ENCODE data around the gene VIPR1.

The VIPR1 gene

DNA sequence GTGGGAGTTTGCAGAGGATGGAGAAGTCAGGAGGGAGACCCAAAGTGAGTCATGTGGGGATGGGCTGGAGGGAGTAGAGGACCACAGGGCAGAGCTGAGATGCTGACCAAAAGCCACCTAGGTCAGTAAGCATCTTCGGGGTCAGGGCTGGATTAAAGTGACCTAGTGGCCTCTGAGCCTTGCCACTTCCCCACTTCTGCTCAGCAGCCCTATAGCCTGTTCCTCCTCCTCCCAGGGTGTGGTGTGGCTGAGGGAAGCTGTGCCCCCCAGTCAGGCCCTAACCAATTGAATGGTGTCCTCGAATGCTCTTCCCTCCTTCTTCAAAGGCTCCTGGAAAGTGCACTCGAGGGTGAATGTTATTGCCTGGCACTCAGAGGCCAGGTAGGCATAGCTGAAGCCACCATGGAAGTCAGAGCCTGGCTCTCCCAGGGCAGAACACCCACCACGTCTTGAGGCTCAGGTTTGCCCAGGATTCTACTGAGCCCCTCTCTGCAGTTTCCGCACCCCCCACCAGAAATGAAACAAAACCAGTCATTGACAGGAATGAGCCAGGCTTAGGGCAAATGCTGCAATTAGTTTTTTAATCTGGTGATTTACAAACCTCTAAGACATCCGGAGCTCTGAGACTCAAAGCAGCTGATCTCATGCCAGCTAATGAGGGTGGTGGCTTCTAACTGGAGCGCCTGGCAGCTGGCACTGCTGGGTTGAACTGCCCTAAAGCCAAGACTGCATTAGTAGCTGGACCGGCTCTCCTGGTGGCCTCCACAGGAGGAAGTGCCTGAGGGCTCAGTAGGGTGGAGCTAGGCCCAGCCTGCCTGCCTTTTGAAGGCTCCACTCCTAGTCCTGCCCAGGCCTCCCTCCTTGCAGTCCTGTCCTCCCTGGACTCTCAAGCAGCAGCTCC is 26.0 kb upstream of the VIPR1 start:
- Histone ChIP-seq H3K4me2 (ENCODE audit: low read length) (no peak overlapping the region), H3K9me3 (ENCODE audit: control insufficient read depth, low read length) (no peaks in the 10 kb centered on the region), H3K27me3 (ENCODE audit: control insufficient read depth, insufficient read depth, low read length) (no peaks in the 10 kb centered on the region), H3K79me2 (no peaks in the 10 kb centered on the region), H3K4me3 (ENCODE audit: low read depth, low read length) (no peak overlapping the region), H2AFZ (no peak overlapping the region), H3K36me3 (ENCODE audit: control insufficient read depth, insufficient read depth, low read length) (no peaks in the 10 kb centered on the region), H3K27ac (no peak overlapping the region), H3K4me1 (no peaks in the 10 kb centered on the region), H3K9ac (no peak overlapping the region)
- TF ChIP-seq, protein P1, sequence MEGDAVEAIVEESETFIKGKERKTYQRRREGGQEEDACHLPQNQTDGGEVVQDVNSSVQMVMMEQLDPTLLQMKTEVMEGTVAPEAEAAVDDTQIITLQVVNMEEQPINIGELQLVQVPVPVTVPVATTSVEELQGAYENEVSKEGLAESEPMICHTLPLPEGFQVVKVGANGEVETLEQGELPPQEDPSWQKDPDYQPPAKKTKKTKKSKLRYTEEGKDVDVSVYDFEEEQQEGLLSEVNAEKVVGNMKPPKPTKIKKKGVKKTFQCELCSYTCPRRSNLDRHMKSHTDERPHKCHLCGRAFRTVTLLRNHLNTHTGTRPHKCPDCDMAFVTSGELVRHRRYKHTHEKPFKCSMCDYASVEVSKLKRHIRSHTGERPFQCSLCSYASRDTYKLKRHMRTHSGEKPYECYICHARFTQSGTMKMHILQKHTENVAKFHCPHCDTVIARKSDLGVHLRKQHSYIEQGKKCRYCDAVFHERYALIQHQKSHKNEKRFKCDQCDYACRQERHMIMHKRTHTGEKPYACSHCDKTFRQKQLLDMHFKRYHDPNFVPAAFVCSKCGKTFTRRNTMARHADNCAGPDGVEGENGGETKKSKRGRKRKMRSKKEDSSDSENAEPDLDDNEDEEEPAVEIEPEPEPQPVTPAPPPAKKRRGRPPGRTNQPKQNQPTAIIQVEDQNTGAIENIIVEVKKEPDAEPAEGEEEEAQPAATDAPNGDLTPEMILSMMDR (IDR thresholded peaks at IDR 0.05) = no peak

DNA sequence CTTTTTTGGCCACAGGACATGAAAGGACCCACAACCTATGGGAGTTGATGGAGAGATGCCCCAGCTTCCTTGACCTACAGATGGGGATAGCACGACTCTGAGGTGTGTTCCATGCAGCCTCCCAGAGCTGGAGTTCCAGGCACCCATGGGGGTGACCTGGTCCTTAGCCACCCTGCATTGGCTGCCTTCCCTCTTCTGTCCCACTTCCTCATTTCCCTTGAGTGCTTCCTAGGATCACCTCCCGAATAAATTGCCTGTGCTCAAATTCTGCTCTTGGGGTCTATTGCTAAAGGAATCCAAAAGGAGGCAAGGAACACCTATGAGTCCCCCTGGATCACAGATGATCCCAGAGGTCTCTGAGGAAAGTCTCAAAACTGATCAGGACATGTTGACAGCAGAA is 24.7 kb upstream of the VIPR1 start:
- Histone ChIP-seq H3K4me2 (ENCODE audit: low read length) (no peak overlapping the region), H3K79me2 (no peaks in the 10 kb centered on the region), H3K9me3 (ENCODE audit: control insufficient read depth, low read length) (no peaks in the 10 kb centered on the region), H2AFZ (no peak overlapping the region), H3K27me3 (ENCODE audit: control insufficient read depth, insufficient read depth, low read length) (no peaks in the 10 kb centered on the region), H3K4me1 (no peaks in the 10 kb centered on the region), H3K9ac (no peak overlapping the region), H3K36me3 (ENCODE audit: control insufficient read depth, insufficient read depth, low read length) (no peaks in the 10 kb centered on the region), H3K4me3 (ENCODE audit: low read depth, low read length) (no peak overlapping the region), H3K27ac (no peak overlapping the region)
- TF ChIP-seq, protein P1 (IDR thresholded peaks at IDR 0.05) = no peak

- no peaks in the 10 kb centered on the region for H3K27me3 ChIP-seq (ENCODE audit: control insufficient read depth, insufficient read depth, low read length)
- H3K4me2 ChIP-seq (ENCODE audit: low read length) = no peak overlapping the region
- no peaks in the 10 kb centered on the region for H3K4me1 ChIP-seq
- H2AFZ ChIP-seq = no peak overlapping the region
- no peaks in the 10 kb centered on the region for H3K9me3 ChIP-seq (ENCODE audit: control insufficient read depth, low read length)
- TF ChIP-seq, protein P1 (IDR thresholded peaks at IDR 0.05) = no peak
- H3K27ac ChIP-seq = no peak overlapping the region
- H3K4me3 ChIP-seq (ENCODE audit: low read depth, low read length) = no peak overlapping the region
- no peak overlapping the region for H3K9ac ChIP-seq
- H3K79me2 ChIP-seq = no peaks in the 10 kb centered on the region
- H3K36me3 ChIP-seq (ENCODE audit: control insufficient read depth, insufficient read depth, low read length) = no peaks in the 10 kb centered on the region
These were observed 23.6 kb upstream of the VIPR1 start for GRCh38 chr3:42478830-42479229.

DNA sequence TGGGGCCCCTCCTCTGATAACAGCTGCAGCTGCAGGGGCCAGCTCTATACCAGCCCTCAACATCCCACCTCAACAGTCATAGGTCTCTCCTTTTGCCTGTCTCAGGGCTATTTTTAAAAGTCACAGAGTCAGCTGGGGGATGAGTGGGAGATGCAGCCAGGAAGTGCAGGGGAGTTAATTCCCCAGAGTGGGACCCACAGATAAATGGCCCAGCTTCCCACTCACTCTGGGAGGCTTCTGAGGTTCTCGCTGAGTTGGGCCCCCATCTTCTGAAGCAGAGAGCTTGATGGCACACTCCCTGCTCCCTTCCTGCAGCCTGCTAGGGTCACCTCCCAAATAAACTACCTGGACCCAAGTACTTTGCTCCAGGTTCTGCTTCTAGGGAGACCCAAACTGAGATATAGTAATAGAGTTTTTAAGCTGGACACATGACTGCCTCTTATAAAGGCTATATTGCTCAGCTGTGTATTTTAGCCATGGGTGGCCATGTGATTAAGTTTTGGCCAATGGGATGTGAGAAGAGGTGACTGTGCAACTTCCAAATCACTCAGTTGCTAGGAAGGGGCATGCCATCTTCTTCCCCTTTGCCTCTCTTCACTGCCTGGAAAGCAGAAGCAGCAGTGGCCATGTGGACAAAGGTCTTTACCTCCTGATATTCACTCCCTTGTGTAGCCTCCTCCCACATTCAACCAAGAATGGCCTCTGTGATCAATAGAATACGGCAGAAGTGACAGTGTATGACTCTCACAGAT is 15.5 kb upstream of the VIPR1 start:
- TF ChIP-seq, protein P1 (IDR thresholded peaks at IDR 0.05) = no peak

More for the DNA sequence above, 15.5 kb upstream of the VIPR1 start:
- Histone ChIP-seq H2AFZ (no peak overlapping the region), H3K36me3 (ENCODE audit: control insufficient read depth, insufficient read depth, low read length) (no peaks in the 10 kb centered on the region), H3K4me3 (ENCODE audit: low read depth, low read length) (no peak overlapping the region), H3K79me2 (no peaks in the 10 kb centered on the region), H3K9ac (no peak overlapping the region), H3K27ac (no peak overlapping the region), H3K9me3 (ENCODE audit: control insufficient read depth, low read length) (no peaks in the 10 kb centered on the region), H3K27me3 (ENCODE audit: control insufficient read depth, insufficient read depth, low read length) (no peaks in the 10 kb centered on the region), H3K4me1 (no peaks in the 10 kb centered on the region), H3K4me2 (ENCODE audit: low read length) (no peak overlapping the region)

All from parathyroid adenoma (tissue), 2 donors.